Stimulated activated CD4-positive, alpha-beta T cell treated with anti-CD3 and anti-CD28 coated beads, Interleukin-4, amount 100 ng/mL, for 1 hour (primary cell): ENCODE results near the gene VPS36.
"Not testable (repeated sequence)": the region's sequence is repeated elsewhere in the genome, so short reads cannot be mapped to it uniquely, and the experiment has no call there.

Experiments used
- DNase-seq: peaks from one replicate; pipeline ENCODE4 v3.0.0-alpha.2; 2020

The VPS36 gene

GRCh38 chr13:52374389-52374788 is 76.0 kb downstream of the VPS36 start:
- no peak for DNase-seq

GRCh38 chr13:52373277-52373676 is 77.2 kb downstream of the VPS36 start:
- DNase-seq, result not testable (repeated sequence)

- DNase-seq, result no peak
Measured at GRCh38 chr13:52371736-52372247, 78.6 kb downstream of the VPS36 start.

GRCh38 chr13:52366291-52366690 is 84.1 kb downstream of the VPS36 start:
- DNase-seq, result no peak
